ENCODE data around the gene SBSN.

SBSN gene

GRCh38 chr19:35529241-35530218, 1.4 kb upstream of the SBSN start:
- no peak for DNase-seq

GRCh38 chr19:35525873-35526272, 2.2 kb downstream of the SBSN start:
- DNase-seq: no peak

GRCh38 chr19:35524181-35524837, 3.8 kb downstream of the SBSN start:
- DNase-seq: no peak

GRCh38 chr19:35522745-35523327, 5.3 kb downstream of the SBSN start:
- DNase-seq: no peak

GRCh38 chr19:35521124-35521743, 6.9 kb downstream of the SBSN start:
- no peak for DNase-seq

- DNase-seq: no peak
Observed at GRCh38 chr19:35519291-35519690, 8.8 kb downstream of the SBSN start.

GRCh38 chr19:35518313-35518712, 9.8 kb downstream of the SBSN start:
- no peak for DNase-seq

- DNase-seq: no peak
Observed at GRCh38 chr19:35517342-35517741, 10.8 kb downstream of the SBSN start.

GRCh38 chr19:35516310-35516709, 11.8 kb downstream of the SBSN start:
- DNase-seq: no peak

- DNase-seq: no peak
Observed at GRCh38 chr19:35514282-35514809, 13.8 kb downstream of the SBSN start.

GRCh38 chr19:35513628-35514281, 14.4 kb downstream of the SBSN start, which contains the start of gene DMKN:
Gene DMKN, minus strand, starts transcription at chr19:35513649. Its CDS starts 174 bp downstream, at chr19:35513475.
- DNase-seq: no peak

GRCh38 chr19:35512831-35513627, 15.1 kb downstream of the SBSN start:
- no peak for DNase-seq

GRCh38 chr19:35511337-35511736, 16.8 kb downstream of the SBSN start:
- DNase-seq: no peak

- DNase-seq: no peak
Observed at GRCh38 chr19:35510626-35510964, 17.5 kb downstream of the SBSN start.

- DNase-seq: no peak
Observed at GRCh38 chr19:35509861-35510625, 18.1 kb downstream of the SBSN start.

- DNase-seq: no peak
Observed at GRCh38 chr19:35509018-35509652, 19.0 kb downstream of the SBSN start.

- DNase-seq: no peak
Observed at GRCh38 chr19:35508129-35508528, 20.0 kb downstream of the SBSN start.

GRCh38 chr19:35507561-35507960, 20.6 kb downstream of the SBSN start:
- no peak for DNase-seq

GRCh38 chr19:35506011-35506410, 22.1 kb downstream of the SBSN start:
- DNase-seq: no peak

GRCh38 chr19:35502751-35503150, 25.4 kb downstream of the SBSN start:
- no peak for DNase-seq
